SH-SY5Y (cell line): ENCODE data around the gene PNPT1.

Experiments
- GATA2 ChIP-seq: IDR thresholded peaks from 2 replicates; pipeline ENCODE4 v1.6.1; 2011; ENCODE audit warnings: mild to moderate bottlenecking, low read depth, low read length
- GATA3 ChIP-seq: IDR thresholded peaks from 2 replicates; pipeline ENCODE4 v1.6.1; 2011; ENCODE audit warnings: low read depth, mild to moderate bottlenecking, low read length, moderate library complexity

DNA sequence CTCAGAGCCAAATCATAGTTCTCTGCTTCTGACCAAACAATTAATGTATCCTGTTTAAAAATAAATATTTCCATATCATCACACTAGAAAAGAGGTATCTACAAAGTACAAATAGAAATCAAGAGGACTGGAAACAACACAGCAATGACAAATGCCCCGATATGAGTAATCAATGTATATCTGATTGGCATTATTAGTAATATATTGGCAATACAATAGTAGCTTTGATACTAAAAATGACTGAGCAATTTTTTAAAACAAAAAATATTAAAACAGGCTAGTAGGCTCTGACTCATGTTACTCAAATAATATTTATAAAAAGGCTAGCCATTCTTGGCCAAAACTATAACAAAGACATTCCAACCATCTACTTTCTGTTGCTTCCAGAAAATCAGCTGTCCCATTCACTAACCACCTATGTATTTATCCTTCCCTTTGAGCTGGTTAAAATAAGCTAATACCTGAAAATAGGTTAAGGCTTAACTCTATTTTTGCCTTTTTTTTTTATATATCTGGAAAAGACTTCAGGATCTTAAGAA lies 89.5 kb downstream of the PNPT1 start:
- TF ChIP-seq GATA2 (no peak), GATA3 (no peak)
